HG03432 (cell line): Measurements from ENCODE around the gene BNC2.

ENCODE experiments used
- ATAC-seq: cut with Tn5 transposase; IDR thresholded peaks from one replicate; pipeline ENCODE4 v1.9.1; 2021; ENCODE audit warnings: mild to moderate bottlenecking, moderate library complexity; ENCODE audit not compliant: unreplicated experiment

The BNC2 gene

GRCh38 chr9:16771356-16771755, 99.1 kb downstream of the BNC2 start:
- no peak for ATAC-seq

GRCh38 chr9:16769291-16769690, 101.2 kb downstream of the BNC2 start:
- no peak for ATAC-seq

GRCh38 chr9:16768816-16769215, 101.7 kb downstream of the BNC2 start:
- ATAC-seq = no peak

GRCh38 chr9:16767366-16767765, 103.1 kb downstream of the BNC2 start:
- ATAC-seq = no peak

- ATAC-seq = no peak
Measured at GRCh38 chr9:16763946-16764345, 106.5 kb downstream of the BNC2 start.

- ATAC-seq = no peak
Measured at GRCh38 chr9:16755467-16756160, 114.9 kb downstream of the BNC2 start.

- no peak for ATAC-seq
Measured at GRCh38 chr9:16754662-16755061, 115.8 kb downstream of the BNC2 start.

GRCh38 chr9:16753256-16753655, 117.2 kb downstream of the BNC2 start:
- no peak for ATAC-seq

- ATAC-seq = no peak
Measured at GRCh38 chr9:16752601-16753000, 117.9 kb downstream of the BNC2 start.

GRCh38 chr9:16750553-16750952, 119.9 kb downstream of the BNC2 start:
- ATAC-seq = no peak

- no peak for ATAC-seq
Measured at GRCh38 chr9:16745359-16745758, 125.1 kb downstream of the BNC2 start.

- no peak for ATAC-seq
Measured at GRCh38 chr9:16744394-16744793, 126.1 kb downstream of the BNC2 start.

- no peak for ATAC-seq
Measured at GRCh38 chr9:16743375-16743774, 127.1 kb downstream of the BNC2 start.

GRCh38 chr9:16735001-16735400, 135.5 kb downstream of the BNC2 start:
- no peak for ATAC-seq

- no peak for ATAC-seq
Measured at GRCh38 chr9:16732546-16732945, 137.9 kb downstream of the BNC2 start.

- no peak for ATAC-seq
Measured at GRCh38 chr9:16730162-16730561, 140.3 kb downstream of the BNC2 start.

- ATAC-seq = no peak
Measured at GRCh38 chr9:16729651-16730050, 140.8 kb downstream of the BNC2 start.

GRCh38 chr9:16728137-16728508, 142.3 kb downstream of the BNC2 start:
- no peak for ATAC-seq

- peak; percentile 5 for ATAC-seq
Measured at GRCh38 chr9:16727452-16728136, 142.9 kb downstream of the BNC2 start.

GRCh38 chr9:16726718-16727451, 143.6 kb downstream of the BNC2 start:
- ATAC-seq = peak; percentile 49

- no peak for ATAC-seq
Measured at GRCh38 chr9:16726029-16726428, 144.4 kb downstream of the BNC2 start.

- no peak for ATAC-seq
Measured at GRCh38 chr9:16725066-16725465, 145.4 kb downstream of the BNC2 start.
